Measurements from ENCODE around the gene RPL13.

DNA sequence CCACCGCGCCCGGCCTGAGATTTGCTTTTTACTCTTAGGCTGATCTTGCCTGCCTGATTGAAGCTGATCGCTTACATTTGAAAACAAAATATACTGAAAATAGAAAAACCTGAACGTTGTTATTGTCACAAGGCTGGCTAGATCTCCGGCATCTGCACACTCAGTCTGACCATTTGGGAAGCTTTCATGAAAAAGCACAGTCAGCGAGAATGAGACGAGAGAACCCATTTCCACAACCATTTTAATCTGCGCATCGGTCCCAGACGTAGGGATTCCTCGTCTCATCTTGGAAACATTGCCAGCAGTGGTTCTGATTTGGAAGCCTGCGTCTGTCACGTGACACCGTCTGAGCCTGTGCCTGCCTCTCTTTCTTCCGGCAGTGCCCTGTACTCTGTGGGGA is 31.4 kb upstream of the RPL13 start:
- TF ChIP-seq PBX3 (CRISPR knock-in tag; IDR thresholded peaks at IDR 0.05) = no peak
- no peak for TF ChIP-seq IKZF3 (tag by site-specific recombination; IDR thresholded peaks at IDR 0.05)
- TF ChIP-seq, protein P1, sequence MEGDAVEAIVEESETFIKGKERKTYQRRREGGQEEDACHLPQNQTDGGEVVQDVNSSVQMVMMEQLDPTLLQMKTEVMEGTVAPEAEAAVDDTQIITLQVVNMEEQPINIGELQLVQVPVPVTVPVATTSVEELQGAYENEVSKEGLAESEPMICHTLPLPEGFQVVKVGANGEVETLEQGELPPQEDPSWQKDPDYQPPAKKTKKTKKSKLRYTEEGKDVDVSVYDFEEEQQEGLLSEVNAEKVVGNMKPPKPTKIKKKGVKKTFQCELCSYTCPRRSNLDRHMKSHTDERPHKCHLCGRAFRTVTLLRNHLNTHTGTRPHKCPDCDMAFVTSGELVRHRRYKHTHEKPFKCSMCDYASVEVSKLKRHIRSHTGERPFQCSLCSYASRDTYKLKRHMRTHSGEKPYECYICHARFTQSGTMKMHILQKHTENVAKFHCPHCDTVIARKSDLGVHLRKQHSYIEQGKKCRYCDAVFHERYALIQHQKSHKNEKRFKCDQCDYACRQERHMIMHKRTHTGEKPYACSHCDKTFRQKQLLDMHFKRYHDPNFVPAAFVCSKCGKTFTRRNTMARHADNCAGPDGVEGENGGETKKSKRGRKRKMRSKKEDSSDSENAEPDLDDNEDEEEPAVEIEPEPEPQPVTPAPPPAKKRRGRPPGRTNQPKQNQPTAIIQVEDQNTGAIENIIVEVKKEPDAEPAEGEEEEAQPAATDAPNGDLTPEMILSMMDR (tag by site-specific recombination; IDR thresholded peaks at IDR 0.05) = no peak
- TF ChIP-seq ZNF366 (tag by site-specific recombination; conservative IDR thresholded peaks at IDR 0.05) = no peak
- no peak for TF ChIP-seq MEIS1 (CRISPR knock-in tag; IDR thresholded peaks at IDR 0.05; ENCODE audit: borderline replicate concordance)
